ENCODE measurements around the gene S100A7A. TPM values are rescaled to one million over a fixed set of nuclear protein-coding genes. Genes with fewer than 3 reads are reported as not detected.
"Not testable (repeated sequence)": the region's sequence is repeated elsewhere in the genome, so short reads cannot be mapped to it uniquely, and the experiment has no call there.

The S100A7A gene
- total RNA-seq, 2 experiments from 2014 or later: not detected

- H3K27me3 Mint-ChIP-seq: peaks cover 4% of the 10 kb centered on the region
- no peaks in the 10 kb centered on the region for H3K9me3 Mint-ChIP-seq
- POLR2A ChIA-PET: no interaction called here
- DNase-seq: no peak
- no peaks in the 10 kb centered on the region for H3K36me3 Mint-ChIP-seq
- no peak for ATAC-seq (ENCODE audit: low read depth)
- peaks cover 2% of the 10 kb centered on the region for H3K4me1 Mint-ChIP-seq
- no peak overlapping the region for H3K27ac Mint-ChIP-seq
- H3K4me3 Mint-ChIP-seq: no peak overlapping the region
These were observed 20.9 kb downstream of the S100A7A start for GRCh38 chr1:153437236-153437635.

DNA sequence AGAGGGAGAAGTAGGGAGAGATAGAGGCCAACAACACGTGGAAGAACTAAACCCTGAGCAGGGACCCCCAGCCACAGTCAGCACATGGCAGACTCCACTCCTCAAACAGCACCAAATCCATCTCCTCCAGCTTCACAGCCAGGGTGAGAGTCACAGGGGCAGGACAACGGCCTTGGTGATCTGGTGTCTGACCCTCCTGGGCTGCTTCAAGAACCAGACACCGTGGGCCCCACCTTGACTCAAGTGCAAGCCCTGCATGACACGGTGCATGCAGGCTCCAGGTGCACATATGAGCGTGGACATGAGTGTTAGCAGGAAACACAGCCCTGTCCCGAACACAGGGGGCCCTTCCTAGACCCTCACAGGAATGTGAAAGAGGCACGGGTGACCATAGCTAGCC is 22.3 kb downstream of the S100A7A start:
- ATAC-seq (ENCODE audit: low read depth) (no peak), DNase-seq (no peak)
- Mint-ChIP-seq H3K9me3 (no peaks in the 10 kb centered on the region), H3K27ac (no peak overlapping the region), H3K36me3 (no peaks in the 10 kb centered on the region), H3K27me3 (peaks cover 3% of the 10 kb centered on the region), H3K4me3 (no peak overlapping the region), H3K4me1 (peaks cover 2% of the 10 kb centered on the region)
- POLR2A ChIA-PET: no interaction called here

- ATAC-seq (ENCODE audit: low read depth): no peak
- no peak for DNase-seq
- no peaks in the 10 kb centered on the region for H3K9me3 Mint-ChIP-seq
- no peak overlapping the region for H3K4me3 Mint-ChIP-seq
- H3K36me3 Mint-ChIP-seq: no peaks in the 10 kb centered on the region
- POLR2A ChIA-PET: no interaction called here
- peaks cover 2% of the 10 kb centered on the region for H3K4me1 Mint-ChIP-seq
- no peak overlapping the region for H3K27ac Mint-ChIP-seq
- H3K27me3 Mint-ChIP-seq: peaks cover 3% of the 10 kb centered on the region
These were observed 23.0 kb downstream of the S100A7A start for GRCh38 chr1:153439273-153439672.

- H3K9me3 Mint-ChIP-seq: no peaks in the 10 kb centered on the region
- POLR2A ChIA-PET: no interaction called here
- ATAC-seq (ENCODE audit: low read depth): no peak
- no peaks in the 10 kb centered on the region for H3K36me3 Mint-ChIP-seq
- no peak overlapping the region for H3K4me3 Mint-ChIP-seq
- peaks cover 2% of the 10 kb centered on the region for H3K4me1 Mint-ChIP-seq
- H3K27ac Mint-ChIP-seq: no peak overlapping the region
- H3K27me3 Mint-ChIP-seq: peaks cover 10% of the 10 kb centered on the region
- DNase-seq: no peak
These were observed 25.0 kb downstream of the S100A7A start for GRCh38 chr1:153441238-153441755.

DNA sequence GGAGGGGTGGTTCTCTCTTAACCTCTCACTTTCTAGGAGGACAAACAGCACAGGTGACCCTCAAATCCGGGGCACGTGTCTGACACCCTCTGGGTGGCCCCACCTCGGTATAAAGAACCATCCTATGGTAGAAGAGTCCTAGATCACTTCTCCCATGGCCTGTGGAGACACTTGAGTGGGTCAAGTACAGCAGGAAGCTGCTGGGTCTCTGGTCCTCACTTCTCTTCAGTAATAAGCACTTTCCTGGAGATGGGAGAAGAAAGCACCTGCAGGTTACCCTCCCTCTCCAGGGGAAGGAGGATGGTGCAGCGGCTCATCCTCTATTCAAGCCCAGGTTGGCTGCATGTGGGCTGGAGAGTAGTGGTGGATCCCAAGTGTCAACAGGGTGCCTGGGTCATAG is 27.2 kb downstream of the S100A7A start:
- Mint-ChIP-seq H3K4me1 (no peaks in the 10 kb centered on the region), H3K36me3 (no peaks in the 10 kb centered on the region), H3K27ac (no peak overlapping the region), H3K9me3 (no peaks in the 10 kb centered on the region), H3K4me3 (no peak overlapping the region), H3K27me3 (peaks cover 17% of the 10 kb centered on the region)
- DNase-seq (no peak), ATAC-seq (ENCODE audit: low read depth) (no peak)
- POLR2A ChIA-PET: no interaction called here

GRCh38 chr1:153444078-153444477 is 27.8 kb downstream of the S100A7A start:
- no peak overlapping the region for H3K27ac Mint-ChIP-seq
- DNase-seq (no peak), ATAC-seq (ENCODE audit: low read depth) (no peak)
- H3K36me3 Mint-ChIP-seq: no peaks in the 10 kb centered on the region
- no peaks in the 10 kb centered on the region for H3K4me1 Mint-ChIP-seq
- H3K4me3 Mint-ChIP-seq: no peak overlapping the region
- H3K27me3 Mint-ChIP-seq: peaks cover 20% of the 10 kb centered on the region
- H3K9me3 Mint-ChIP-seq: no peaks in the 10 kb centered on the region
- POLR2A ChIA-PET: no interaction called here

GRCh38 chr1:153447498-153448170 is 31.3 kb downstream of the S100A7A start:
- POLR2A ChIA-PET: no interaction called here
- no peaks in the 10 kb centered on the region for H3K36me3 Mint-ChIP-seq
- no peaks in the 10 kb centered on the region for H3K9me3 Mint-ChIP-seq
- H3K4me3 Mint-ChIP-seq: no peak overlapping the region
- no peaks in the 10 kb centered on the region for H3K4me1 Mint-ChIP-seq
- ATAC-seq (ENCODE audit: low read depth) (no peak), DNase-seq (no peak)
- H3K27me3 Mint-ChIP-seq: peaks cover 23% of the 10 kb centered on the region
- no peak overlapping the region for H3K27ac Mint-ChIP-seq

DNA sequence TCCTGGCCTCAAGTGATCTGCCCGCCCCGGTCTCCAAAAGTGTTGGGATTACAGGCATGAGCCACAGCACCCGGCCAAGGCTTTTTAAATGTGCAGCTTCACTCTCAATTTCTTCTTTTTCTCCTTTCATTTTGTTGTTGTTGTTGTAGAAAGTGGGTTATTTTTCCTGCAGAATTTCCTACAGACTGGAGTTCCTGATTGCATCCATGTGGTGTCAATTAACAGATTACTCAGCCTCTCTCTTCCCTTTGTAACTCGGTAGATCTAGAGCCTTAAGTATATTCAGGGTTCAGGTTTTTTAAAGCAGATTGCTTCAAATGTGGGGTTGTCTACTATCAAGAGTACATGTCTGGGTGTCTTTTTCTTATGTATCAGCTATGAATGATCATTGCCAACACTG is 32.5 kb downstream of the S100A7A start:
- H3K36me3 Mint-ChIP-seq; H3K4me3 Mint-ChIP-seq; ATAC-seq (ENCODE audit: low read depth); H3K9me3 Mint-ChIP-seq; POLR2A ChIA-PET; H3K4me1 Mint-ChIP-seq; H3K27ac Mint-ChIP-seq; DNase-seq: not testable (repeated sequence)
- H3K27me3 Mint-ChIP-seq: peaks cover 23% of the 10 kb centered on the region

DNA sequence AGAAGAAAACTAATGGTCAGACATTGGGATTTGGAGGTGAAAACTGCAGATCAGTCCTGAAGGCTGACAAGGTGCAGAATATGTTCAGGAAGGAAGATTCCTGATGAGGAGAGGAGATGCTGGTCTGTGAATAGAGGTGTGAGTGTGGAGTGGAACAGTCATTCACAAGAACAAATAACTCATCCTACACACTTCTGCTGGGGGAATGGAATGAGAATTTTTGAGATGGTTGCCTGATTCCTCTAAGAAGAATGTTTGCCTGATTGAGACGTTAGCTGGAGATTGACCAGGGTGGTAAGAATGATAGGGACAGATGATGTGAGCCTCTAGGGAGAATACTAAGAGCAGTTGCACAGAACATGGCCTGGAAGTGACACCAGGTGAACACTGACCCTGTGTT is 40.1 kb downstream of the S100A7A start:
- ATAC-seq (ENCODE audit: low read depth): no peak
- POLR2A ChIA-PET: no interaction called here

DNA sequence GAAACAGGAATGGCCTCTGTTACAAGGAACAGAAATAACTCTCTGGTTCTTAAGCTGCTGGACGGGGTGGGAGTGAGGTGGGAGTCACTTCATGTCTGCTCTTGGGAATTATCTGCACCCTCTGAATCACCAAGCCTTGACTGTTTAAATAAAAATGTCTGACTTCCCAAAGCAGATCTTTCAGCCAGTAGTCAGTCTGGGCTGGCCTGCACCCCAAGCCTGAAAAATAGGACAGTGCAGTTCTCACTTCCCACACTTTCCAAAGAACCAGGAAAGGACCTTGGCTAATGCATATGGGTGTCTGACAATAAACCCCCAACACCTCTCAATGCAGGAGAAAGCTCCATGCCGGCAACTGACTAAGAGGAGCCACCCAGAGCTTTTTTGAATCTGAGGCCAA is 43.3 kb downstream of the S100A7A start:
- Mint-ChIP-seq H3K36me3 (no peaks in the 10 kb centered on the region), H3K4me3 (no peak overlapping the region), H3K9me3 (no peaks in the 10 kb centered on the region), H3K27me3 (peaks cover 20% of the 10 kb centered on the region), H3K27ac (no peak overlapping the region), H3K4me1 (no peaks in the 10 kb centered on the region)
- POLR2A ChIA-PET: no interaction called here
- ATAC-seq (ENCODE audit: low read depth) (no peak), DNase-seq (no peak)

More for the DNA sequence above, 40.1 kb downstream of the S100A7A start:
- no peaks in the 10 kb centered on the region for H3K4me1 Mint-ChIP-seq
- H3K4me3 Mint-ChIP-seq: no peak overlapping the region
- no peak overlapping the region for H3K27ac Mint-ChIP-seq
- H3K36me3 Mint-ChIP-seq: no peaks in the 10 kb centered on the region
- H3K27me3 Mint-ChIP-seq: peaks cover 12% of the 10 kb centered on the region
- H3K9me3 Mint-ChIP-seq: no peaks in the 10 kb centered on the region
- no peak for DNase-seq

- peaks cover under 1% of the 10 kb centered on the region for H3K4me1 Mint-ChIP-seq
- H3K27ac Mint-ChIP-seq: no peak within 1 kb of the TSS
- ATAC-seq (ENCODE audit: low read depth) (no peak), DNase-seq (no peak)
- no peaks in the 10 kb centered on the region for H3K9me3 Mint-ChIP-seq
- H3K36me3 Mint-ChIP-seq: no peaks in the 10 kb centered on the region
- H3K27me3 Mint-ChIP-seq: peaks cover 21% of the 10 kb centered on the region
- POLR2A ChIA-PET: no interaction called here
- H3K4me3 Mint-ChIP-seq: no peak within 1 kb of the TSS
These were observed 44.2 kb downstream of the S100A7A start, which contains the start of gene S100A7 for GRCh38 chr1:153460551-153460950. Gene S100A7 (minus strand): TSS chr1:153460651. CDS start chr1:153459013, 1,638 bp downstream.

GRCh38 chr1:153462741-153463140 is 46.4 kb downstream of the S100A7A start:
- peaks cover 22% of the 10 kb centered on the region for H3K27me3 Mint-ChIP-seq
- DNase-seq; POLR2A ChIA-PET; ATAC-seq (ENCODE audit: low read depth); H3K9me3 Mint-ChIP-seq; H3K27ac Mint-ChIP-seq; H3K4me3 Mint-ChIP-seq; H3K36me3 Mint-ChIP-seq; H3K4me1 Mint-ChIP-seq: not testable (repeated sequence)

DNA sequence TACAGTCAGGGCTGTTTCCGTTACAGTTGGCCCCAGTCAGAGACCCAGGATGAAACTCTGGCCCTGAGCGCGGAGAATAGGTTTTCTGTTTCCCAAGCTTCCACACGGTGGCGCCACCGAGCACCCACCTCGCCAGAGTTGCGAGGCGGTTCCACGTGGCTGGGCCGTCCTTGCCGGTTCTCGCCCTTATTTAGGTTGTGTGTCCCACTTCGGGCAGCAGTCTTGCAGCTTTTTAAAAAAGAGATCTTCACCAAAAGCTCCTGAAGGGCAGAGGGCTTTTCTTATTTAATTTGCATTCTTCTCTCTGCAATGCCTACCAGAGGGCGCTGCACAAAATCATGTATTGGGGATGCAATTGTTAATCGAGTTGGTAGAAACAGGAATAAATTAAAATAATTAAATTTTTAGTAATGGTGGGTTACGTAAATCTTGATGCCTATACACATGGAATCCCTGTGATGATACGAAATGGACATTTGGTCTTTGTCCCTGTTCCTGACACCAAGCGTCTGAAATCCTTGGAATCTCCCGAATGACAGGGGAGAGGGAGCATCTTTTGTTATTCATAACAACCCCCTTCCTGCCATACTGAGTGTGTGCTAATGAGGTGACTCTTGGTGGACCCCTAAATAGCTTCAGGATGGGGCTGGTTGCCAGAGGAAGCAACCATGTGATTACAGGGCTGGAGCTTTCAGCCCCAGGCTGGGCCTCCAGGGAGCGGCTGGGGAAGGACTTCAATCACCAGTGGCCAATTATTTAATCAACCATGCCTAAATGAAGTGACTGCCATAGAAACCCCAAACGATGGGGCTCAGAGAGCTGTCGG is 49.7 kb downstream of the S100A7A start:
- DNase-seq (peak; percentile 72), ATAC-seq (ENCODE audit: low read depth) (peak; percentile 68)
- Mint-ChIP-seq H3K27me3 (peaks cover 28% of the 10 kb centered on the region), H3K9me3 (peaks cover 5% of the 10 kb centered on the region), H3K4me1 (peaks cover 7% of the 10 kb centered on the region), H3K27ac (no peak overlapping the region), H3K4me3 (no peak overlapping the region), H3K36me3 (no peaks in the 10 kb centered on the region)
- POLR2A ChIA-PET: no interaction called here

GRCh38 chr1:153466908-153467307 is 50.6 kb downstream of the S100A7A start:
- Mint-ChIP-seq H3K27ac (no peak overlapping the region), H3K27me3 (peaks cover 28% of the 10 kb centered on the region), H3K36me3 (no peaks in the 10 kb centered on the region), H3K9me3 (peaks cover 8% of the 10 kb centered on the region), H3K4me1 (peaks cover 7% of the 10 kb centered on the region), H3K4me3 (no peak overlapping the region)
- POLR2A ChIA-PET: no interaction called here
- DNase-seq (no peak), ATAC-seq (ENCODE audit: low read depth) (no peak)

Measured in activated naive CD8-positive, alpha-beta T cell treated with anti-CD3 and anti-CD28 coated beads, Interleukin-2, amount 10 ng/mL, durations not matched to agents 7 days and 5 days (primary cell).